Hepatocyte (in vitro differentiated cells): Measurements from ENCODE around the gene WFDC8. TPM values are rescaled to one million over a fixed set of nuclear protein-coding genes. Genes with fewer than 3 reads are reported as not detected.

Source experiments
- DNase-seq: peaks from one replicate; pipeline ENCODE4 v3.0.0-alpha.2; 2016; ENCODE audit warnings: low spot score
- H2AFZ ChIP-seq: fragments of 200-600 bp; sonication (generic); 2 replicates; pipeline ENCODE4 v1.6.0; 2016; ENCODE audit warnings: antibody characterized with exemption, mild to moderate bottlenecking
- H3K27ac ChIP-seq: fragments of 200-600 bp; sonication (generic); 2 replicates; pipeline ENCODE4 v1.5.1; 2016; ENCODE audit warnings: mild to moderate bottlenecking
- H3K27me3 ChIP-seq: fragments of 200-600 bp; sonication (generic); 2 replicates; pipeline ENCODE4 v1.6.1; 2016
- H3K36me3 ChIP-seq: fragments of 200-600 bp; sonication (generic); replicated peaks from 2 replicates; pipeline ENCODE4 v1.5.1; 2016; ENCODE audit warnings: low read depth; ENCODE audit not compliant: insufficient read depth
- H3K4me1 ChIP-seq: fragments of 200-600 bp; sonication (generic); 2 replicates; pipeline ENCODE4 v1.5.1; 2016; ENCODE audit warnings: mild to moderate bottlenecking, moderate library complexity; ENCODE audit not compliant: insufficient read depth
- H3K4me2 ChIP-seq: fragments of 200-600 bp; sonication (generic); 2 replicates; pipeline ENCODE4 v1.6.0; 2016
- H3K4me3 ChIP-seq: fragments of 200-600 bp; sonication (generic); 2 replicates; pipeline ENCODE4 v1.5.1; 2016; ENCODE audit warnings: mild to moderate bottlenecking
- H3K79me2 ChIP-seq: fragments of 200-600 bp; sonication (generic); 2 replicates; pipeline ENCODE4 v1.6.0; 2017; ENCODE audit warnings: mild to moderate bottlenecking
- H3K9me2 ChIP-seq: fragments of 200-600 bp; sonication (generic); replicated peaks from 2 replicates; pipeline ENCODE4 v1.6.0; 2017; ENCODE audit warnings: mild to moderate bottlenecking; ENCODE audit not compliant: insufficient read depth
- H3K9me3 ChIP-seq: fragments of 200-600 bp; sonication (generic); 2 replicates; pipeline ENCODE4 v1.5.1; 2016; ENCODE audit warnings: low read depth, mild to moderate bottlenecking
- H4K20me1 ChIP-seq: fragments of 200-600 bp; sonication (generic); 2 replicates; pipeline ENCODE4 v1.6.0; 2016; ENCODE audit warnings: mild to moderate bottlenecking; ENCODE audit not compliant: insufficient read depth, poor library complexity, severe bottlenecking
- CTCF ChIP-seq: fragments of 200-600 bp; sonication (generic); IDR thresholded peaks from 2 replicates; pipeline ENCODE4 v1.5.1; 2016; ENCODE audit warnings: antibody characterized with exemption, mild to moderate bottlenecking; ENCODE audit not compliant: poor library complexity
- EZH2 ChIP-seq: fragments of 200-600 bp; sonication (generic); IDR thresholded peaks from 2 replicates; pipeline ENCODE4 v1.6.1; 2016; ENCODE audit warnings: antibody characterized with exemption, mild to moderate bottlenecking, borderline replicate concordance
- EZH2phosphoT487 ChIP-seq: fragments of 200-600 bp; sonication (generic); IDR thresholded peaks from one replicate; pipeline ENCODE4 v1.6.1; 2018; ENCODE audit warnings: antibody characterized with exemption, mild to moderate bottlenecking, low read depth, moderate library complexity; ENCODE audit not compliant: unreplicated experiment, severe bottlenecking
- WGBS: methylation state at CpG from one replicate; pipeline ENCODE4 v1.1.6; 2016; ENCODE audit warnings: low lambda C conversion rate; ENCODE audit errors: missing lambda C conversion rate; 5-methylcytosine and 5-hydroxymethylcytosine counted together
- polyA plus RNA-seq: library from polyadenylated mRNA; unstranded; fragments of >200 nt; fragmentation: Nextera tagmentation; extraction: Ambion mirVana; gene quantifications from 2 replicates; pipeline ENCODE4 v1.2.1, GENCODE V29; 2016
- total RNA-seq: library from RNA; depleted of rRNA; stranded (reverse); fragments of >200 nt; gene quantifications from 2 replicates; pipeline ENCODE4 v1.2.3, GENCODE V29; 2014

The WFDC8 gene
- total and polyA plus RNA-seq, 2 experiments from 2014 or later = not detected

DNA sequence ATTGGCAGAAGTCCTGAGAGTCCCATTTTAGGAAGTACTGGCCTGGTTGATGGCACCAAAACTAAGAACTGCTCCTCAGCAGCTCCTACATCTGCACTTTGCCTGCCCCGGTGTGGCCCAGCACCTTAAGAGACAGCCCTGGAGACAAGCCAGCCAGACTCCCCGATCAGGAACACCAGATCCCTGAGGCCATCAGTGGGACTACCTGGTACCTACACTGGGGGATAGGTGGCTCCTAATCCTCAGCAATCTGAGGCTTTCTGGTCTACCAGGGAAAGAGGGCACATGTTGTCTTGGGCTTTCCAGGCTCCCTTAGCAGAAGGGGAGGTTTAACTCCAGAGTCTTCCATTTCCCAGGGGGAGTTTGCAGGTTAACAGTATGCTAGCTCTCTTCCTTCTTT, 39.7 kb downstream of the WFDC8 start, which contains the start of gene WFDC6:
WFDC6 (minus strand) TSS at position 101 of the 400 bp plus-strand sequence; CDS start at position 26, 75 bp downstream.
- no peaks in the 10 kb centered on the region for H3K79me2 ChIP-seq
- H4K20me1 ChIP-seq = no peaks in the 10 kb centered on the region
- H3K4me3 ChIP-seq = no peak within 1 kb of the TSS
- WGBS = 79% methylated on average over 2 of the region's 2 CpGs
- H3K27me3 ChIP-seq = peaks cover 17% of the 10 kb centered on the region
- H3K27ac ChIP-seq = no peak within 1 kb of the TSS
- TF ChIP-seq EZH2phosphoT487 = no peak
- no peak for TF ChIP-seq EZH2
- no peak for TF ChIP-seq CTCF
- no peaks in the 10 kb centered on the region for H3K4me1 ChIP-seq
- DNase-seq = no peak
- no peak within 1 kb of the TSS for H3K4me2 ChIP-seq
- no peaks in the 10 kb centered on the region for H3K9me2 ChIP-seq
- no peaks in the 10 kb centered on the region for H3K36me3 ChIP-seq
- no peaks in the 10 kb centered on the region for H3K9me3 ChIP-seq
- H2AFZ ChIP-seq = no peak within 1 kb of the TSS

GRCh38 chr20:45538209-45538799, 40.8 kb downstream of the WFDC8 start:
- no peak overlapping the region for H3K4me3 ChIP-seq
- 62% methylated on average over 7 of the region's 7 CpGs for WGBS
- no peaks in the 10 kb centered on the region for H4K20me1 ChIP-seq
- no peak overlapping the region for H3K27ac ChIP-seq
- H3K27me3 ChIP-seq = peaks cover 17% of the 10 kb centered on the region
- H3K9me3 ChIP-seq = no peaks in the 10 kb centered on the region
- H3K36me3 ChIP-seq = no peaks in the 10 kb centered on the region
- no peaks in the 10 kb centered on the region for H3K4me1 ChIP-seq
- H3K79me2 ChIP-seq = no peaks in the 10 kb centered on the region
- H3K4me2 ChIP-seq = no peak overlapping the region
- no peak overlapping the region for H2AFZ ChIP-seq
- TF ChIP-seq EZH2phosphoT487 (no peak), CTCF (no peak), EZH2 (no peak)
- no peak for DNase-seq
- no peaks in the 10 kb centered on the region for H3K9me2 ChIP-seq

DNA sequence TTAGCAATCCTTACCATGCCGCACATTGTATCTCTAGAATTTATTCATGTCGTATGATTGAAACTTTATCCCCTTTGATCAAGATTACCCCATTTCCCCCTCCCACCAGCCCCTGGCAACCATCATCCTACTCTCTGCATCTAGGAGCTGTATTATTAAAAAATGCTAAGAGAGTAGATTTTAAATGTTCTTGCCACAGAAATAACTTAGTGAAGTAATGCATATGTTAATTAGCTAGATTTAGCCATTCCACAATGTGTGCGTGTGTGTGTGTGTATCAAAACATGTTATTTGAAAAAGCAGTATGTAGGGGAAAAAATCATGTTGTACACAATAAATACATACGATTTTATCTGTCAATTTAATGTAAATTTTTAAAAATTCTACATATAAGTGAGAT, 51.8 kb downstream of the WFDC8 start:
- Histone ChIP-seq H3K4me3 (no peak overlapping the region), H3K27ac (no peak overlapping the region), H3K4me1 (no peaks in the 10 kb centered on the region), H4K20me1 (no peaks in the 10 kb centered on the region), H3K9me2 (no peaks in the 10 kb centered on the region), H3K27me3 (peaks cover 28% of the 10 kb centered on the region), H2AFZ (no peak overlapping the region), H3K79me2 (no peaks in the 10 kb centered on the region), H3K9me3 (no peaks in the 10 kb centered on the region), H3K36me3 (no peaks in the 10 kb centered on the region), H3K4me2 (no peak overlapping the region)
- 77% methylated on average over 4 of the region's 4 CpGs for WGBS
- TF ChIP-seq CTCF (no peak), EZH2 (no peak), EZH2phosphoT487 (no peak)
- DNase-seq = no peak
